Upper lobe of left lung (tissue), 6 donors: Measurements from ENCODE around the gene SLC39A8. TPM values are rescaled to one million over a fixed set of nuclear protein-coding genes. Genes with fewer than 3 reads are reported as not detected.
A peak's percentile ranks its signal among the peaks of the same experiment; 100 is the strongest.
"Not testable (repeated sequence)": the region's sequence is repeated elsewhere in the genome, so short reads cannot be mapped to it uniquely, and the experiment has no call there.

Experiments used
- ATAC-seq, 2 donors: fragments of 200-7000 bp; cut with Tn5 transposase; one replicate each; pipeline ENCODE4 v1.9.1; 2022; ENCODE audit warnings: mild to moderate bottlenecking in 2 of 2, moderate library complexity in 2 of 2; ENCODE audit not compliant: low FRiP score in 2 of 2
- DNase-seq, 2 donors: peaks; one replicate each; pipeline ENCODE4 v3.0.0-alpha.2; 2019 to 2020
- H3K27ac ChIP-seq, 4 donors: fragments of 200-600 bp; sonication (generic); one replicate each; pipeline ENCODE4 v1.5.1; 2016 to 2019
- H3K27me3 ChIP-seq, 4 donors: fragments of 200-600 bp; sonication (generic); one replicate each; pipeline ENCODE4 v1.5.1; 2017 to 2019
- H3K36me3 ChIP-seq, 4 donors: fragments of 200-600 bp; sonication (generic); one replicate each; pipeline ENCODE4 v1.5.1; 2016 to 2019
- H3K4me1 ChIP-seq, 4 donors: fragments of 200-600 bp; sonication (generic); one replicate each; pipeline ENCODE4 v1.5.1; 2018 to 2019
- H3K4me3 ChIP-seq, 4 donors: fragments of 200-600 bp; sonication (generic); one replicate each; pipeline ENCODE4 v1.5.1; 2017 to 2019; ENCODE audit warnings: mild to moderate bottlenecking in 2 of 4, moderate library complexity in 1 of 4
- H3K9me3 ChIP-seq, 4 donors: fragments of 200-600 bp; sonication (generic); one replicate each; pipeline ENCODE4 v1.5.1; 2018 to 2019
- CTCF ChIP-seq, 6 experiments: fragments of 450-650 bp in 4 of 6; fragments of 200-600 bp in 2 of 6; sonication (generic) in 2 of 6; IDR thresholded peaks; one replicate each; pipeline ENCODE4 v1.5.1; 2016 to 2019; ENCODE audit warnings: antibody characterized with exemption in 6 of 6
- EP300 ChIP-seq, 4 donors: sonication (generic); formaldehyde crosslinking; IDR thresholded peaks; one replicate each; pipeline ENCODE4 v1.5.1; 2017; ENCODE audit warnings: antibody characterized with exemption in 4 of 4, control low read depth in 2 of 4
- POLR2A ChIP-seq, 4 donors: fragments of 450-650 bp; IDR thresholded peaks; one replicate each; pipeline ENCODE4 v1.5.1; 2016 to 2017; ENCODE audit warnings: antibody characterized with exemption in 4 of 4, mild to moderate bottlenecking in 2 of 4
- POLR2AphosphoS5 ChIP-seq, 2 donors: sonication (generic); formaldehyde crosslinking; IDR thresholded peaks; one replicate each; pipeline ENCODE4 v1.5.1; 2017; ENCODE audit warnings: antibody characterized with exemption in 2 of 2
- WGBS, 2 donors: methylation state at CpG; one replicate each; pipeline ENCODE4 v1.1.5; 2017 to 2018; 5-methylcytosine and 5-hydroxymethylcytosine counted together
- total RNA-seq, 6 donors: library from RNA; depleted of rRNA in 4 of 6; stranded (reverse); fragments of >200 nt in 4 of 6; gene quantifications; one replicate each; pipeline versions ENCODE4 v1.1.0 to v1.2.1, GENCODE V29; 2016 to 2021
- donor health status: DM: no; HTN: no; CAD: no; lungs with moderate emphysema.
- donor health status: DM: no; HTN: yes; CAD: no; lungs with severe emphysema.

Gene SLC39A8
- total RNA-seq, 6 donors from 2014 or later = 218 to 627 (median 317) TPM

- H3K27me3 ChIP-seq = no peaks in the 10 kb centered on the region
- no peaks in the 10 kb centered on the region for H3K9me3 ChIP-seq
- 79 to 84% methylated on average over 3 of the region's 3 CpGs for WGBS, 2 donors
- TF ChIP-seq POLR2A (IDR thresholded peaks at IDR 0.05) = no peak
- no peak for TF ChIP-seq EP300 (IDR thresholded peaks at IDR 0.05)
- TF ChIP-seq POLR2AphosphoS5 (IDR thresholded peaks at IDR 0.05) = no peak
- no peak for TF ChIP-seq CTCF (IDR thresholded peaks at IDR 0.05)
- no peak overlapping the region for H3K27ac ChIP-seq
- peaks cover 0 to 3% (median 0%) of the 10 kb centered on the region in 4 donors for H3K4me1 ChIP-seq
- ATAC-seq = no peak
- DNase-seq = no peak
- H3K4me3 ChIP-seq = no peak overlapping the region
- no peaks in the 10 kb centered on the region for H3K36me3 ChIP-seq
Observed at GRCh38 chr4:102386966-102387365, 41.7 kb upstream of the SLC39A8 start.

GRCh38 chr4:102380253-102380652, 35.0 kb upstream of the SLC39A8 start:
- 80 to 84% methylated on average over 8 to 10 of the region's 10 CpGs for WGBS, 2 donors
- not testable (repeated sequence) for ATAC-seq, H3K36me3 ChIP-seq, H3K27me3 ChIP-seq, H3K27ac ChIP-seq, H3K4me1 ChIP-seq, H3K4me3 ChIP-seq, H3K9me3 ChIP-seq
- DNase-seq = peak in 1 of 2 donors; percentile 5

GRCh38 chr4:102362922-102363432, 17.7 kb upstream of the SLC39A8 start:
- Histone ChIP-seq H3K27me3 (no peaks in the 10 kb centered on the region), H3K4me3 (no peak overlapping the region), H3K27ac (no peak overlapping the region), H3K4me1 (no peaks in the 10 kb centered on the region), H3K9me3 (no peaks in the 10 kb centered on the region), H3K36me3 (no peaks in the 10 kb centered on the region)
- ATAC-seq = no peak
- DNase-seq = no peak
- no peak for TF ChIP-seq EP300 (IDR thresholded peaks at IDR 0.05)
- no peak for TF ChIP-seq CTCF (IDR thresholded peaks at IDR 0.05)
- no peak for TF ChIP-seq POLR2A (IDR thresholded peaks at IDR 0.05)
- TF ChIP-seq POLR2AphosphoS5 (IDR thresholded peaks at IDR 0.05) = no peak
- 85 to 86% methylated on average over 2 of the region's 2 CpGs for WGBS, 2 donors

- ATAC-seq (no peak), DNase-seq (no peak)
- no peak overlapping the region for H3K27ac ChIP-seq
- H3K36me3 ChIP-seq = no peaks in the 10 kb centered on the region
- H3K4me1 ChIP-seq = peaks cover 0 to 4% (median 0%) of the 10 kb centered on the region in 4 donors
- no peaks in the 10 kb centered on the region for H3K9me3 ChIP-seq
- no peaks in the 10 kb centered on the region for H3K27me3 ChIP-seq
- no peak overlapping the region for H3K4me3 ChIP-seq
- 95% methylated on average over 3 of the region's 3 CpGs for WGBS, 2 donors
- TF ChIP-seq CTCF (IDR thresholded peaks at IDR 0.05) = no peak
- TF ChIP-seq POLR2A (IDR thresholded peaks at IDR 0.05) = no peak
- TF ChIP-seq POLR2AphosphoS5 (IDR thresholded peaks at IDR 0.05) = no peak
- no peak for TF ChIP-seq EP300 (IDR thresholded peaks at IDR 0.05)
Observed at GRCh38 chr4:102358128-102358527, 12.8 kb upstream of the SLC39A8 start.

GRCh38 chr4:102357637-102358036, 12.4 kb upstream of the SLC39A8 start:
- H3K9me3 ChIP-seq, H3K4me1 ChIP-seq, ATAC-seq, H3K27ac ChIP-seq, H3K36me3 ChIP-seq, DNase-seq, H3K27me3 ChIP-seq, H3K4me3 ChIP-seq: not testable (repeated sequence)

GRCh38 chr4:102356562-102357202, 11.4 kb upstream of the SLC39A8 start:
- whole genome bisulfite sequencing, 2 donors = 96 to 98% methylated on average over 3 of the region's 3 CpGs
- H3K4me1 ChIP-seq = peaks cover 0 to 4% (median 0%) of the 10 kb centered on the region in 4 donors
- TF ChIP-seq POLR2A (IDR thresholded peaks at IDR 0.05) (no peak), CTCF (IDR thresholded peaks at IDR 0.05) (no peak), POLR2AphosphoS5 (IDR thresholded peaks at IDR 0.05) (no peak), EP300 (IDR thresholded peaks at IDR 0.05) (no peak)

More at GRCh38 chr4:102356562-102357202, 11.4 kb upstream of the SLC39A8 start:
- no peaks in the 10 kb centered on the region for H3K27me3 ChIP-seq
- no peaks in the 10 kb centered on the region for H3K9me3 ChIP-seq
- DNase-seq (no peak), ATAC-seq (no peak)
- no peaks in the 10 kb centered on the region for H3K36me3 ChIP-seq
- no peak overlapping the region for H3K27ac ChIP-seq
- H3K4me3 ChIP-seq = no peak overlapping the region
